SK-N-SH (cell line): Measurements from ENCODE around the gene ETV6. TPM values are rescaled to one million over a fixed set of nuclear protein-coding genes. Genes with fewer than 3 reads are reported as not detected.

Source experiments
- CTCF ChIA-PET: fragments of 300-600, 350-600 bp; formaldehyde crosslinking; extraction: SDS; loops from one replicate; lab custom pipeline; 2021; lab: Yijun Ruan, JAX
- POLR2A ChIA-PET: fragments of 350-600 bp; sonication (Branson Sonifier 250); formaldehyde crosslinking; extraction: SDS; loops from one replicate; lab custom pipeline; 2020; ENCODE audit warnings: antibody characterized with exemption, inconsistent platforms; lab: Yijun Ruan, JAX
- DNase-seq: peaks from one replicate; pipeline ENCODE4 v3.0.0; 2012
- H2AFZ ChIP-seq: fragments of 200-600 bp; sonication (generic); 2 replicates; pipeline ENCODE4 v1.8.1; 2016; ENCODE audit warnings: antibody characterized with exemption, mild to moderate bottlenecking, low read depth
- H3F3A ChIP-seq: fragments of 200-600 bp; sonication (generic); replicated peaks from 2 replicates; pipeline ENCODE3; 2016; ENCODE audit warnings: antibody characterized with exemption, mild to moderate bottlenecking; ENCODE audit not compliant: insufficient read depth
- H3K27ac ChIP-seq, 2 experiments: fragments of 200-500 bp in 1 of 2; fragments of 200-600 bp in 1 of 2; sonication (Bioruptor generic) in 1 of 2; sonication (generic), shearing (Covaris generic) in 1 of 2; 2 replicates each; pipeline versions ENCODE4 v1.5.1 to v1.6.1; 2014 to 2016; ENCODE audit warnings: low read depth in 2 of 2, inconsistent platforms in 1 of 2, low read length in 1 of 2, mild to moderate bottlenecking in 1 of 2, mixed read lengths in 1 of 2
- H3K27me3 ChIP-seq: fragments of 200-600 bp; sonication (generic), shearing (Covaris generic); 2 replicates; pipeline ENCODE4 v1.6.1; 2016; ENCODE audit warnings: mixed run types; ENCODE audit not compliant: insufficient read depth
- H3K36me3 ChIP-seq, 2 experiments: fragments of 200-500 bp in 1 of 2; fragments of 200-600 bp in 1 of 2; sonication (Bioruptor generic) in 1 of 2; sonication (generic) in 1 of 2; replicated peaks in 1 of 2; 2 replicates each; pipeline versions ENCODE3 to v1.5.1; 2014 to 2016; ENCODE audit warnings: low read length in 1 of 2, mild to moderate bottlenecking in 1 of 2; ENCODE audit not compliant: insufficient read depth in 2 of 2, control insufficient read depth in 1 of 2
- H3K4me1 ChIP-seq, 2 experiments: fragments of 200-500 bp in 1 of 2; fragments of 200-600 bp in 1 of 2; sonication (Bioruptor generic) in 1 of 2; sonication (generic), shearing (Covaris generic) in 1 of 2; 2 replicates each; pipeline versions ENCODE4 v1.5.1 to v1.6.1; 2014 to 2016; ENCODE audit warnings: low read depth in 1 of 2, low read length in 1 of 2, mixed run types in 1 of 2; ENCODE audit not compliant: insufficient read depth in 2 of 2, control insufficient read depth in 1 of 2
- H3K4me2 ChIP-seq: fragments of 200-600 bp; sonication (generic), shearing (Covaris generic); 2 replicates; pipeline ENCODE4 v1.6.1; 2017; ENCODE audit warnings: mixed run types
- H3K4me3 ChIP-seq, 2 experiments: fragments of 200-500 bp in 1 of 2; fragments of 200-600 bp in 1 of 2; sonication (Bioruptor generic) in 1 of 2; sonication (generic), shearing (Covaris generic) in 1 of 2; 2 replicates each; pipeline versions ENCODE4 v1.5.1 to v1.8.1; 2014 to 2016; ENCODE audit warnings: low read depth in 2 of 2, inconsistent platforms in 1 of 2, low read length in 1 of 2, mild to moderate bottlenecking in 1 of 2, mixed read lengths in 1 of 2, moderate library complexity in 1 of 2
- H3K79me2 ChIP-seq: fragments of 200-600 bp; sonication (generic); 2 replicates; pipeline ENCODE4 v1.8.1; 2017; ENCODE audit warnings: mild to moderate bottlenecking; ENCODE audit not compliant: insufficient read depth
- H3K9ac ChIP-seq: fragments of 200-600 bp; sonication (generic); 2 replicates; pipeline ENCODE4 v1.6.1; 2017; ENCODE audit warnings: mixed run types
- H3K9me2 ChIP-seq: fragments of 200-600 bp; sonication (generic); 2 replicates; pipeline ENCODE4 v1.6.1; 2017; ENCODE audit warnings: mixed run types
- H3K9me3 ChIP-seq: fragments of 200-600 bp; sonication (generic); 2 replicates; pipeline ENCODE4 v1.6.1; 2017; ENCODE audit warnings: mixed run types, mild to moderate bottlenecking, moderate library complexity
- H4K20me1 ChIP-seq: fragments of 200-600 bp; sonication (generic); 2 replicates; pipeline ENCODE4 v1.6.1; 2017; ENCODE audit warnings: mild to moderate bottlenecking, mixed run types; ENCODE audit not compliant: insufficient read depth
- CHD2 ChIP-seq: fragments of 150-350 bp; IDR thresholded peaks from 2 replicates; pipeline ENCODE4 v1.6.1; 2018; ENCODE audit warnings: low read length; ENCODE audit not compliant: partially characterized antibody
- GATA2 ChIP-seq: sonication (generic); formaldehyde crosslinking; IDR thresholded peaks from 2 replicates; pipeline ENCODE4 v1.5.0; 2020; ENCODE audit warnings: mild to moderate bottlenecking, missing genetic modification reagents
- MAX ChIP-seq: IDR thresholded peaks from 2 replicates; pipeline ENCODE4 v1.4.0; 2012; ENCODE audit warnings: low read depth
- MEF2A ChIP-seq: IDR thresholded peaks from 2 replicates; pipeline ENCODE4 v1.4.0; 2012; ENCODE audit warnings: low read depth, borderline replicate concordance
- NRF1 ChIP-seq: IDR thresholded peaks from 2 replicates; pipeline ENCODE4 v1.6.1; 2012; ENCODE audit warnings: low read depth, mild to moderate bottlenecking, low read length
- POLR2AphosphoS5 ChIP-seq: IDR thresholded peaks from 2 replicates; pipeline ENCODE4 v1.6.1; 2012; ENCODE audit warnings: low read depth, low read length
- SIN3A ChIP-seq: IDR thresholded peaks from 2 replicates; pipeline ENCODE4 v1.6.1; 2012; ENCODE audit warnings: low read depth, mild to moderate bottlenecking, low read length, moderate library complexity, borderline replicate concordance
- SMC3 ChIP-seq: IDR thresholded peaks from 2 replicates; pipeline ENCODE4 v1.6.1; 2012; ENCODE audit warnings: low read depth, low read length, improper control_type of control experiment
- TEAD4 ChIP-seq: IDR thresholded peaks from 2 replicates; pipeline ENCODE4 v1.4.0; 2012; ENCODE audit warnings: mild to moderate bottlenecking, borderline replicate concordance; ENCODE audit not compliant: insufficient read depth
- YY1 ChIP-seq: IDR thresholded peaks from 2 replicates; pipeline ENCODE4 v1.4.0; 2012; ENCODE audit warnings: low read depth, mild to moderate bottlenecking
- WGBS: methylation state at CpG from one replicate; pipeline ENCODE4 v1.1.6; 2017; ENCODE audit warnings: low lambda C conversion rate; 5-methylcytosine and 5-hydroxymethylcytosine counted together
- polyA plus RNA-seq, 3 experiments: library from polyadenylated mRNA; depleted of rRNA; stranded (reverse); fragments of >200 nt; gene quantifications; 2 replicates each; pipeline ENCODE4 v1.2.3, GENCODE V29; 2012
- TF ChIP-seq, protein P1 (sequence below): IDR thresholded peaks from 2 replicates; pipeline ENCODE4 v1.4.0; 2012; ENCODE audit warnings: low read depth, borderline replicate concordance
- TF ChIP-seq, protein P2 (sequence below): fragments of 150-350 bp; IDR thresholded peaks from 2 replicates; pipeline ENCODE4 v1.6.1; 2016; ENCODE audit warnings: mild to moderate bottlenecking, low read depth, low read length
- TF ChIP-seq, protein P3 (sequence below): fragments of 200-600 bp; sonication (generic); IDR thresholded peaks from 2 replicates; pipeline ENCODE4 v1.6.1; 2017; ENCODE audit warnings: antibody characterized with exemption, mild to moderate bottlenecking, moderate library complexity

Gene ETV6
- polyA plus RNA-seq, 1 of the 3 experiments (the other 2 are of a cell fraction) = 4.0 TPM

- no peak overlapping the region for H3K4me3 ChIP-seq
- H4K20me1 ChIP-seq = no peaks in the 10 kb centered on the region
- no peak overlapping the region for H3K27ac ChIP-seq
- peaks cover 76% of the 10 kb centered on the region for H3K79me2 ChIP-seq
- 94% methylated on average over 8 of the region's 8 CpGs for WGBS
- H3K9ac ChIP-seq = no peak overlapping the region
- H3K9me2 ChIP-seq = no peaks in the 10 kb centered on the region
- CTCF ChIA-PET = interaction anchor here (0.8 to 1.0 kb wide), 2 partner anchors 14 to 17 kb away, joined by 3 read pairs; no protein-coding TSS in a partner anchor
- no peaks in the 10 kb centered on the region for H3K9me3 ChIP-seq
- H3F3A ChIP-seq = peaks cover 21% of the 10 kb centered on the region
- peaks cover 42 to 45% of the 10 kb centered on the region in 2 experiments for H3K4me1 ChIP-seq
- H3K36me3 ChIP-seq = no peaks in the 10 kb centered on the region
- H3K27me3 ChIP-seq = no peaks in the 10 kb centered on the region
- DNase-seq = no peak
- no peak overlapping the region for H3K4me2 ChIP-seq
- POLR2A ChIA-PET = no interaction called here
- H2AFZ ChIP-seq = no peak overlapping the region
- TF ChIP-seq YY1 (no peak), CHD2 (no peak), SMC3 (no peak), SIN3A (no peak), MAX (no peak), GATA2 (CRISPR knock-in tag) (no peak), POLR2AphosphoS5 (no peak)
- TF ChIP-seq, protein P1, sequence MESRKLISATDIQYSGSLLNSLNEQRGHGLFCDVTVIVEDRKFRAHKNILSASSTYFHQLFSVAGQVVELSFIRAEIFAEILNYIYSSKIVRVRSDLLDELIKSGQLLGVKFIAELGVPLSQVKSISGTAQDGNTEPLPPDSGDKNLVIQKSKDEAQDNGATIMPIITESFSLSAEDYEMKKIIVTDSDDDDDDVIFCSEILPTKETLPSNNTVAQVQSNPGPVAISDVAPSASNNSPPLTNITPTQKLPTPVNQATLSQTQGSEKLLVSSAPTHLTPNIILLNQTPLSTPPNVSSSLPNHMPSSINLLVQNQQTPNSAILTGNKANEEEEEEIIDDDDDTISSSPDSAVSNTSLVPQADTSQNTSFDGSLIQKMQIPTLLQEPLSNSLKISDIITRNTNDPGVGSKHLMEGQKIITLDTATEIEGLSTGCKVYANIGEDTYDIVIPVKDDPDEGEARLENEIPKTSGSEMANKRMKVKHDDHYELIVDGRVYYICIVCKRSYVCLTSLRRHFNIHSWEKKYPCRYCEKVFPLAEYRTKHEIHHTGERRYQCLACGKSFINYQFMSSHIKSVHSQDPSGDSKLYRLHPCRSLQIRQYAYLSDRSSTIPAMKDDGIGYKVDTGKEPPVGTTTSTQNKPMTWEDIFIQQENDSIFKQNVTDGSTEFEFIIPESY = no peak
- TF ChIP-seq, protein P2, sequence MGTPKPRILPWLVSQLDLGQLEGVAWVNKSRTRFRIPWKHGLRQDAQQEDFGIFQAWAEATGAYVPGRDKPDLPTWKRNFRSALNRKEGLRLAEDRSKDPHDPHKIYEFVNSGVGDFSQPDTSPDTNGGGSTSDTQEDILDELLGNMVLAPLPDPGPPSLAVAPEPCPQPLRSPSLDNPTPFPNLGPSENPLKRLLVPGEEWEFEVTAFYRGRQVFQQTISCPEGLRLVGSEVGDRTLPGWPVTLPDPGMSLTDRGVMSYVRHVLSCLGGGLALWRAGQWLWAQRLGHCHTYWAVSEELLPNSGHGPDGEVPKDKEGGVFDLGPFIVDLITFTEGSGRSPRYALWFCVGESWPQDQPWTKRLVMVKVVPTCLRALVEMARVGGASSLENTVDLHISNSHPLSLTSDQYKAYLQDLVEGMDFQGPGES = no peak
Observed at GRCh38 chr12:11722578-11723138, 73.2 kb downstream of the ETV6 start.

DNA sequence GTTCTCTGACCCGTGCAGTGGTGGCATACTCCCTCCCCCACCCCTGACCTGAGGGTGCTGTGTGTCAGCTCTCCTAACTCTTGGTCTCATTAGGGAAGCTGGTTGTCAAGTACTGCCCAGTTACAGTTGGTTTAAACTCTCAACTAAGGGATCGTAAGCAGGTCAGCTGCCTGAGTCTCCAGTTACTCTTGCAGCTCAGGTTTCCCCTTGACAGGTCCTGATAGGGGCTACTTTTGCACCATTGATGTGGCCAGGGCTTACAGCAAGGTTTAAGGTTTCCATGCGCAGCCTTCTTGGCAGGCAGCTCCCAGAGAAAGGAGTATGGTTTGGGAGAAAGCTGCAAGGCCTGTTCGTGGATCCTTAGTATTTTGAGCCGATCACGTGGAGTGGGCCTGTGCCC lies 74.5 kb downstream of the ETV6 start:
- peaks cover 15% of the 10 kb centered on the region for H3F3A ChIP-seq
- H3K9me2 ChIP-seq = no peaks in the 10 kb centered on the region
- no peaks in the 10 kb centered on the region for H3K27me3 ChIP-seq
- H2AFZ ChIP-seq = no peak overlapping the region
- peaks cover 30 to 38% of the 10 kb centered on the region in 2 experiments for H3K4me1 ChIP-seq
- no peak overlapping the region for H3K4me3 ChIP-seq
- H3K4me2 ChIP-seq = no peak overlapping the region
- POLR2A ChIA-PET = no interaction called here
- no peaks in the 10 kb centered on the region for H3K9me3 ChIP-seq
- no peaks in the 10 kb centered on the region for H4K20me1 ChIP-seq
- DNase-seq = no peak
- WGBS = 95% methylated on average over 5 of the region's 6 CpGs
- no peak overlapping the region for H3K27ac ChIP-seq
- H3K9ac ChIP-seq = no peak overlapping the region
- CTCF ChIA-PET = interaction anchor here (0.9 to 1.3 kb wide), 3 partner anchors 15 to 309 kb away, joined by 3 read pairs; no protein-coding TSS in a partner anchor
- TF ChIP-seq, protein P3, sequence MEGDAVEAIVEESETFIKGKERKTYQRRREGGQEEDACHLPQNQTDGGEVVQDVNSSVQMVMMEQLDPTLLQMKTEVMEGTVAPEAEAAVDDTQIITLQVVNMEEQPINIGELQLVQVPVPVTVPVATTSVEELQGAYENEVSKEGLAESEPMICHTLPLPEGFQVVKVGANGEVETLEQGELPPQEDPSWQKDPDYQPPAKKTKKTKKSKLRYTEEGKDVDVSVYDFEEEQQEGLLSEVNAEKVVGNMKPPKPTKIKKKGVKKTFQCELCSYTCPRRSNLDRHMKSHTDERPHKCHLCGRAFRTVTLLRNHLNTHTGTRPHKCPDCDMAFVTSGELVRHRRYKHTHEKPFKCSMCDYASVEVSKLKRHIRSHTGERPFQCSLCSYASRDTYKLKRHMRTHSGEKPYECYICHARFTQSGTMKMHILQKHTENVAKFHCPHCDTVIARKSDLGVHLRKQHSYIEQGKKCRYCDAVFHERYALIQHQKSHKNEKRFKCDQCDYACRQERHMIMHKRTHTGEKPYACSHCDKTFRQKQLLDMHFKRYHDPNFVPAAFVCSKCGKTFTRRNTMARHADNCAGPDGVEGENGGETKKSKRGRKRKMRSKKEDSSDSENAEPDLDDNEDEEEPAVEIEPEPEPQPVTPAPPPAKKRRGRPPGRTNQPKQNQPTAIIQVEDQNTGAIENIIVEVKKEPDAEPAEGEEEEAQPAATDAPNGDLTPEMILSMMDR = no peak
- TF ChIP-seq SIN3A = no peak
- no peak for TF ChIP-seq MEF2A
- TF ChIP-seq TEAD4 = no peak
- TF ChIP-seq NRF1 = no peak
- no peaks in the 10 kb centered on the region for H3K36me3 ChIP-seq
- peaks cover 87% of the 10 kb centered on the region for H3K79me2 ChIP-seq
